ENCODE data around the gene KIF19. TPM values are rescaled to one million over a fixed set of nuclear protein-coding genes. Genes with fewer than 3 reads are reported as not detected.

KIF19 gene
- polyA plus RNA-seq, 1 donor (not counting 4 experiments of a cell fraction or from before 2014, with no cell fraction given): not detected

DNA sequence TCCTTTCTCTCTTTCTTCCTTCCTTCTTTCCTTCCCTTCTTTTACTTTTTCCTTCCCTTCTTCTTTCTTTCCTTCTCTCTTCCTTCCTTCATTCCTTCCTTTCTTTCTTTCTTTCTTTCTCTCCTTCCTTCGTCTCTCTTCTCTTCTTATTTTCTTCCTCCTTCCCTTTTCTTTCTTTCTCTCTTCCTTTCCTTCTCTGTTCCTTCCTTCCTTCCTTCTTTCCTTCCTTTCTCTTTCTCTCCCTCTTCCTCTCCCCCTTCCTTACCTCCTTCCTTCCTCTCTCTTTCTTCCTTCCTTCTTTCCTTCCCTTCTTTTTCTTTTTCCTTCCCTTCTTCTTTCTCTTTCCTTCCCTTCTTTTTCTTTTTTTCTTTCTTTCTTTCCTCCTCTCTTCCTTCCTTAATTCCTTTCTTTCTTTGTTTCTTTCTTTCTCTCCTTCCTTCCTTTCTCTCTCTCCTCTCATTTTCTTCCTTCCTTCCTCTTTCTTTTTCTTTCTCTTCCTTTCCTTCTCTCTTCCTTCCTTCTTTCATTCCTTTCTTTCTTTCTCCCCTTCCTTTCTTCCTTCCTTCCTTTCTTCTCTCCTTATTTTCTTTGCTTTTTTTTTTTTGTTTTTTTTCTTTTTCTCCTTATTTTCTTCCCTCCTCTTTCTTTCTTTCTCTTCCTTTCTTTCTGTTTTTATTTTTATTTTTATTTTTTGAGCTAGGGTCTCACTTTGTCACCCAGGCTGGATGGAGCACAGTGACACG lies 64.1 kb downstream of the KIF19 start:
- no peak overlapping the region for H3K4me3 ChIP-seq (ENCODE audit: control insufficient read depth in 2 of 3, extremely low read depth in 1 of 3, insufficient read depth in 2 of 3, low read depth in 1 of 3, low read length in 3 of 3)
- H4K20me1 ChIP-seq (ENCODE audit: control insufficient read depth, extremely low read depth, insufficient read depth, low read length): peaks cover 2% of the 10 kb centered on the region
- H3K9me3 ChIP-seq (ENCODE audit: control insufficient read depth, low read depth, low read length): no peaks in the 10 kb centered on the region
- DNase-seq (ENCODE audit: low read depth, low spot score): no peak
- H3K4me2 ChIP-seq (ENCODE audit: control insufficient read depth, extremely low read depth, insufficient read depth, low read depth, low read length): no peak overlapping the region
- H3K79me2 ChIP-seq (ENCODE audit: control insufficient read depth, insufficient read depth, low read length): no peaks in the 10 kb centered on the region
- no peak overlapping the region for H3K9ac ChIP-seq (ENCODE audit: control insufficient read depth, extremely low read depth, insufficient read depth, low read length)
- H2AFZ ChIP-seq (ENCODE audit: control insufficient read depth, low read length): no peak overlapping the region
- H3K27ac ChIP-seq (ENCODE audit: control insufficient read depth, insufficient read depth, low read length): no peak overlapping the region
- TF ChIP-seq, protein P1, sequence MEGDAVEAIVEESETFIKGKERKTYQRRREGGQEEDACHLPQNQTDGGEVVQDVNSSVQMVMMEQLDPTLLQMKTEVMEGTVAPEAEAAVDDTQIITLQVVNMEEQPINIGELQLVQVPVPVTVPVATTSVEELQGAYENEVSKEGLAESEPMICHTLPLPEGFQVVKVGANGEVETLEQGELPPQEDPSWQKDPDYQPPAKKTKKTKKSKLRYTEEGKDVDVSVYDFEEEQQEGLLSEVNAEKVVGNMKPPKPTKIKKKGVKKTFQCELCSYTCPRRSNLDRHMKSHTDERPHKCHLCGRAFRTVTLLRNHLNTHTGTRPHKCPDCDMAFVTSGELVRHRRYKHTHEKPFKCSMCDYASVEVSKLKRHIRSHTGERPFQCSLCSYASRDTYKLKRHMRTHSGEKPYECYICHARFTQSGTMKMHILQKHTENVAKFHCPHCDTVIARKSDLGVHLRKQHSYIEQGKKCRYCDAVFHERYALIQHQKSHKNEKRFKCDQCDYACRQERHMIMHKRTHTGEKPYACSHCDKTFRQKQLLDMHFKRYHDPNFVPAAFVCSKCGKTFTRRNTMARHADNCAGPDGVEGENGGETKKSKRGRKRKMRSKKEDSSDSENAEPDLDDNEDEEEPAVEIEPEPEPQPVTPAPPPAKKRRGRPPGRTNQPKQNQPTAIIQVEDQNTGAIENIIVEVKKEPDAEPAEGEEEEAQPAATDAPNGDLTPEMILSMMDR (optimal IDR thresholded peaks at IDR 0.05 in 1 of 3, IDR thresholded peaks at IDR 0.05 in 1 of 3, conservative IDR thresholded peaks at IDR 0.05 in 1 of 3; ENCODE audit: extremely low read depth in 1 of 3, insufficient read depth in 2 of 3, low read length in 3 of 3): no peak
- no peak for TF ChIP-seq EZH2 (IDR thresholded peaks at IDR 0.05; ENCODE audit: low read length)
- H3K9me1 ChIP-seq (ENCODE audit: control insufficient read depth, extremely low read depth, insufficient read depth, low read length): no peaks in the 10 kb centered on the region
- H3K27me3 ChIP-seq (ENCODE audit: control insufficient read depth, extremely low read depth, insufficient read depth, low read length): peaks cover 21% of the 10 kb centered on the region
- no peak for FAIRE-seq
- no peaks in the 10 kb centered on the region for H3K36me3 ChIP-seq (ENCODE audit: control insufficient read depth in 2 of 2, extremely low read depth in 1 of 2, insufficient read depth in 2 of 2, low read length in 2 of 2)
- dilution Hi-C loops (cut with MboI; ENCODE audit: extremely low pct_ligation_motif_present, low sequenced_read_pairs): no loop called here
- no peaks in the 10 kb centered on the region for H3K4me1 ChIP-seq (ENCODE audit: control insufficient read depth, extremely low read depth, insufficient read depth, low read length)

DNA sequence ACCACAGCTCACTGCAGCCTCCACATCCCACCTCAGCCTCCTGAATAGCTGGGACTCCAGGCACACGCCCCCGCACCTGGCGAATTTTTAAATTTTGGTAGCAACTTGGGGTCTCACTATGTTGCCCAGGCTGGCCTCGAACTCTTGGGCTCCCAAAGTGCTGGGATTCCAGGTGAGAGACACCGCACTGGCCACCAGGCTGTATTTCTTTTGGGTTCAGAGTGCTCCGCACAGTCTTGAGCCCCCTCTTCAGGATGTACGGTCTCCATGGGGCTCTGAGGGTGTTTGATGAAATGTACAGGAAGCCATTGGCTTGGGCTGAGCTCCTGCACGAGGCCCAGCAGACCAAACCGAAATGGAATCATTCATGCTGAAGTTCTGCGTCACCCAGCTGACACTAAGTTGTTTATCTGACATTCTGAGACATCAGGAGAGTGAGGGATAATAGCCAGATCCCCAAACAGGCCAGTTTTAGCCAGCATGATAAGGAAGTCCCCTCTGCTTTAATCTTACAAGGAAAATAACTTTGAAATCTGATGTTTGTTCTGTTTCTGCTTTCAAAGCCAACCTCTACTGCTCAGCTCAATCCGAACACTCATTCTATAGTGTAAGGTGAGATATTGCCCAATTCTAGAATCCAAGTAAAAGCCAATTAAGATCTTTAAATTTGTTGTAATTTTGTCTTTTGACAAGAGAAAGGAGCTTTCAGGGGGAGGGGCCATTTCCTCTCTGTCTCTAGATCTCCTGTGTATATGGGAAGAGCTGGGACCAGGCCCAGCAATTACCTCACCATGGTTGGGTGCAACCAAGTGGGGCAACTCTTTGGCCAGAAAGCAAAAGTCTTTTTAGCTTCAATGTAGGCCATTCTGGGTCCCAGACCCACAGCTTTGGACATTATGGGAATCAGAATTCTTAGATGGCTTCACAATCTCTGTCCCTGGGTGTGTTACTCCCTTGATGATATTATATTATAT lies 64.9 kb downstream of the KIF19 start:
- no peak overlapping the region for H2AFZ ChIP-seq (ENCODE audit: control insufficient read depth, low read length)
- H3K9me1 ChIP-seq (ENCODE audit: control insufficient read depth, extremely low read depth, insufficient read depth, low read length): no peaks in the 10 kb centered on the region
- peaks cover 21% of the 10 kb centered on the region for H3K27me3 ChIP-seq (ENCODE audit: control insufficient read depth, extremely low read depth, insufficient read depth, low read length)
- FAIRE-seq: no peak
- H3K4me2 ChIP-seq (ENCODE audit: control insufficient read depth, extremely low read depth, insufficient read depth, low read depth, low read length): no peak overlapping the region
- H3K36me3 ChIP-seq (ENCODE audit: control insufficient read depth in 2 of 2, extremely low read depth in 1 of 2, insufficient read depth in 2 of 2, low read length in 2 of 2): no peaks in the 10 kb centered on the region
- no peaks in the 10 kb centered on the region for H3K79me2 ChIP-seq (ENCODE audit: control insufficient read depth, insufficient read depth, low read length)
- no peak for TF ChIP-seq EZH2 (IDR thresholded peaks at IDR 0.05; ENCODE audit: low read length)
- TF ChIP-seq, protein P1 (optimal IDR thresholded peaks at IDR 0.05 in 1 of 3, IDR thresholded peaks at IDR 0.05 in 1 of 3, conservative IDR thresholded peaks at IDR 0.05 in 1 of 3; ENCODE audit: extremely low read depth in 1 of 3, insufficient read depth in 2 of 3, low read length in 3 of 3): no peak
- H3K4me1 ChIP-seq (ENCODE audit: control insufficient read depth, extremely low read depth, insufficient read depth, low read length): no peaks in the 10 kb centered on the region
- dilution Hi-C loops (cut with MboI; ENCODE audit: extremely low pct_ligation_motif_present, low sequenced_read_pairs): no loop called here
- H3K4me3 ChIP-seq (ENCODE audit: control insufficient read depth in 2 of 3, extremely low read depth in 1 of 3, insufficient read depth in 2 of 3, low read depth in 1 of 3, low read length in 3 of 3): no peak overlapping the region
- no peak overlapping the region for H3K9ac ChIP-seq (ENCODE audit: control insufficient read depth, extremely low read depth, insufficient read depth, low read length)
- no peak overlapping the region for H3K27ac ChIP-seq (ENCODE audit: control insufficient read depth, insufficient read depth, low read length)
- no peaks in the 10 kb centered on the region for H3K9me3 ChIP-seq (ENCODE audit: control insufficient read depth, low read depth, low read length)
- DNase-seq (ENCODE audit: low read depth, low spot score): no peak
- peaks cover 2% of the 10 kb centered on the region for H4K20me1 ChIP-seq (ENCODE audit: control insufficient read depth, extremely low read depth, insufficient read depth, low read length)
